Mucosa of descending colon (tissue), 3 donors: ENCODE measurements around the gene KIF9. TPM values are rescaled to one million over a fixed set of nuclear protein-coding genes. Genes with fewer than 3 reads are reported as not detected.
"Not testable (repeated sequence)": the region's sequence is repeated elsewhere in the genome, so short reads cannot be mapped to it uniquely, and the experiment has no call there.

Experiments used
- ATAC-seq: fragments of 200-7000 bp; cut with Tn5 transposase; one replicate; pipeline ENCODE4 v1.9.1; 2020; ENCODE audit warnings: mild to moderate bottlenecking, moderate library complexity
- DNase-seq, 3 donors: peaks; one replicate each; pipeline ENCODE4 v3.0.0-alpha.2; 2020
- H3K36me3 ChIP-seq: fragments of 200-600 bp; one replicate; pipeline ENCODE4 v1.8.0; 2021; ENCODE audit warnings: low read depth, mild to moderate bottlenecking
- H3K4me1 ChIP-seq: fragments of 200-600 bp; one replicate; pipeline ENCODE4 v1.8.0; 2021; ENCODE audit warnings: low read depth, mild to moderate bottlenecking
- H3K4me3 ChIP-seq: fragments of 200-600 bp; one replicate; pipeline ENCODE4 v1.8.0; 2021; ENCODE audit warnings: mild to moderate bottlenecking
- H3K9me3 ChIP-seq: fragments of 200-600 bp; one replicate; pipeline ENCODE4 v1.8.0; 2021; ENCODE audit warnings: mild to moderate bottlenecking
- intact Hi-C, 2 donors: fragments of 100-400 bp; cut with DNase I in 1 of 2; cut with micrococcal nuclease in 1 of 2; formaldehyde crosslinking; loops; one replicate each; pipeline versions ENCODE4 v1.11.0 to v1.11.1; 2022; cut with DNase I, micrococcal nuclease
- total RNA-seq, 3 donors: library from RNA; stranded (reverse); fragmentation: NEBNext Ultra II Directional in 2 of 3; extraction: Animal tissue kit (Norgen Biotek cat#: 25700) in 2 of 3; gene quantifications; one replicate each; pipeline versions ENCODE4 v1.2.1 to v1.2.4, GENCODE V29; 2021 to 2023
- TF ChIP-seq, protein P1 (sequence below): fragments of 200-600 bp; IDR thresholded peaks from one replicate; pipeline ENCODE4 v1.8.0; 2022; ENCODE audit warnings: antibody characterized with exemption, mild to moderate bottlenecking
- donor health status: DM: no; HTN: no; CAD: no; lungs with moderate emphysema.
- donor health status: DM: no; HTN: no; CAD: no.
- donor health status: DM: no; HTN: yes; CAD: no.

Gene KIF9
- total RNA-seq, 3 donors from 2014 or later = 5.8 to 9.5 (median 6.1) TPM

DNA sequence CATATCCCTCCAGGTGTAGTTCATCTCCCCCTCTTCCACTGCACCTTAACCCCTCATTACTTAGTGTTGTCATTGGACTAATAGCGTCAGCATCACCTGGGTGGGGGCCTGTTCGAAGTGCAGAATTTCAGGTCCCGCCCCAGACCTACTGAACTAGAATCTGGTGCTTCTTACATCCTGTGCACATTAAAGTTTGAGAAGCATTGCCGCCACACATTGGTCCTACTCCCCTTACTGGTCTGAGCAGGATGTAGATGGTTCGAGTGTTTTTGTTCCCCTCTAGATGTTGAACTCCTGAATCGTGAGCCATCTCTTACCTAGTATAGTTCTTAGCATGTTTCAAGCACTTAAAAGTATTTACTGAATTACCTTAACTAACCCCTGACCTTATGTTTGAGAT lies 13.4 kb upstream of the KIF9 start:
- ATAC-seq (no peak), DNase-seq (no peak)
- TF ChIP-seq, protein P1, sequence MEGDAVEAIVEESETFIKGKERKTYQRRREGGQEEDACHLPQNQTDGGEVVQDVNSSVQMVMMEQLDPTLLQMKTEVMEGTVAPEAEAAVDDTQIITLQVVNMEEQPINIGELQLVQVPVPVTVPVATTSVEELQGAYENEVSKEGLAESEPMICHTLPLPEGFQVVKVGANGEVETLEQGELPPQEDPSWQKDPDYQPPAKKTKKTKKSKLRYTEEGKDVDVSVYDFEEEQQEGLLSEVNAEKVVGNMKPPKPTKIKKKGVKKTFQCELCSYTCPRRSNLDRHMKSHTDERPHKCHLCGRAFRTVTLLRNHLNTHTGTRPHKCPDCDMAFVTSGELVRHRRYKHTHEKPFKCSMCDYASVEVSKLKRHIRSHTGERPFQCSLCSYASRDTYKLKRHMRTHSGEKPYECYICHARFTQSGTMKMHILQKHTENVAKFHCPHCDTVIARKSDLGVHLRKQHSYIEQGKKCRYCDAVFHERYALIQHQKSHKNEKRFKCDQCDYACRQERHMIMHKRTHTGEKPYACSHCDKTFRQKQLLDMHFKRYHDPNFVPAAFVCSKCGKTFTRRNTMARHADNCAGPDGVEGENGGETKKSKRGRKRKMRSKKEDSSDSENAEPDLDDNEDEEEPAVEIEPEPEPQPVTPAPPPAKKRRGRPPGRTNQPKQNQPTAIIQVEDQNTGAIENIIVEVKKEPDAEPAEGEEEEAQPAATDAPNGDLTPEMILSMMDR = no peak
- H3K4me3 ChIP-seq = no peak overlapping the region
- intact Hi-C loops = no loop called here
- H3K36me3 ChIP-seq = no peaks in the 10 kb centered on the region
- H3K4me1 ChIP-seq = no peaks in the 10 kb centered on the region
- no peaks in the 10 kb centered on the region for H3K9me3 ChIP-seq

DNA sequence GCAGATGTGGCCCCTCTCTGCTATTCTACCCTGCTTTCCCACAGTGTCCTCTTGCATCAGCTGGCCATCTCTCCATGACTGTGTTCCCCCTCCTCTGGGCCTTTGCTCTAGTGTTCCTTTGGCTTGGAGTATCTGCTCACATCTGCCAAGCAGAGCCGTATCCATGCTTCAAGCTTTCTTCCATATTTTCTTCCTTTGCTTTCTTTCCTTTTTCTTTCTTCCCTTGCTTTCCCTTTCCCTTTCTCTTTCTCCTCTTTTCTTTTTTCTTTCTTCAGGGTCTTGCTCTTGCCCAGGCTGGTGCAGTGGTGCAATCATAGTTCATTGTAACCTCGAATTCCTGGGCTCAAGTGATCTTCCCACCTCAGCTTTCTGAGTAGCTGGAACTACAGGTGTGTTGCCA lies 12.7 kb upstream of the KIF9 start:
- DNase-seq = no peak
- intact Hi-C loops = no loop called here
- Histone ChIP-seq H3K9me3 (no peaks in the 10 kb centered on the region), H3K36me3 (no peaks in the 10 kb centered on the region), H3K4me3 (no peak overlapping the region), H3K4me1 (no peaks in the 10 kb centered on the region)
- no peak for ATAC-seq
- TF ChIP-seq, protein P1 = no peak

DNA sequence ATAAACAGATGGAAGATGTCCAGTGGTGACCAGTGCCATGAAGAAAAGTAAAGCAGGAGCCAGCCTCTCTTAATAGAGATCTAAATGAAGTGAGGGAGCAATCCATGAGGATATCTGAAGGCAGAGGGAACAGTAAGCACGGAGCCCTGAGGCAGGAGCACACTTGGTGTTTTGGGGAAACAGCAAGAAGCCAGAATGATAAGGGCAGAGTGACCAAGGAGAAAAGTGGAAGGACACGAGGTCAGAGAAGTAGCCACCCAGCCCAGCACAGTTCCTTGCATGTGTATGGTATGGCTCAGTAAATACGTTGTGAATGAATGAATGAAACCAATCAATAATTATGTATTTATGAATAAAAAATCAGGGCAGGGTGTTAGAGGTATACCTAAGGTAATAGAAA lies 11.8 kb upstream of the KIF9 start:
- TF ChIP-seq, protein P1 = no peak
- Histone ChIP-seq H3K4me1 (no peaks in the 10 kb centered on the region), H3K9me3 (no peaks in the 10 kb centered on the region), H3K4me3 (no peak overlapping the region), H3K36me3 (no peaks in the 10 kb centered on the region)
- ATAC-seq (no peak), DNase-seq (no peak)
- intact Hi-C loops = no loop called here

DNA sequence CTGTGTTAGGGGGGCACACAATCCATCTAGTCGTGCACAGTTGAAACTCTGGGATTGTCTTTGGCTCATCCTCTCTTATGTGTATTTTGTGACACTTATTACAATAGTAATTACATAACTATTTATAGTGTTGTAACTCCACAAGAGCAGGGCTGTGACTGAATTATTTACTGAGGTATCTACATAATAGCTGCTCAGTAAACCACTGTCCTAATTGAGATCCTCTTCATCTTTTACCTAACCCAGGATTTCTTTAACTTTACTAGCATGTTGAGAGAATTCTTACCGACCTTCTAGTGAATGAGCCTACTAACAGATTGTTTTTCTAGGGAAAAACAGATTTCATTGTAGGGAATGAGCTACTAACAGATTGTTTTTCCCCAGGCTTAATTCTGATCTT lies 11.2 kb upstream of the KIF9 start:
- no peaks in the 10 kb centered on the region for H3K9me3 ChIP-seq
- H3K4me3 ChIP-seq = no peak overlapping the region
- no peaks in the 10 kb centered on the region for H3K36me3 ChIP-seq
- TF ChIP-seq, protein P1 = no peak
- no peaks in the 10 kb centered on the region for H3K4me1 ChIP-seq
- no peak for DNase-seq
- intact Hi-C loops = no loop called here
- no peak for ATAC-seq

DNA sequence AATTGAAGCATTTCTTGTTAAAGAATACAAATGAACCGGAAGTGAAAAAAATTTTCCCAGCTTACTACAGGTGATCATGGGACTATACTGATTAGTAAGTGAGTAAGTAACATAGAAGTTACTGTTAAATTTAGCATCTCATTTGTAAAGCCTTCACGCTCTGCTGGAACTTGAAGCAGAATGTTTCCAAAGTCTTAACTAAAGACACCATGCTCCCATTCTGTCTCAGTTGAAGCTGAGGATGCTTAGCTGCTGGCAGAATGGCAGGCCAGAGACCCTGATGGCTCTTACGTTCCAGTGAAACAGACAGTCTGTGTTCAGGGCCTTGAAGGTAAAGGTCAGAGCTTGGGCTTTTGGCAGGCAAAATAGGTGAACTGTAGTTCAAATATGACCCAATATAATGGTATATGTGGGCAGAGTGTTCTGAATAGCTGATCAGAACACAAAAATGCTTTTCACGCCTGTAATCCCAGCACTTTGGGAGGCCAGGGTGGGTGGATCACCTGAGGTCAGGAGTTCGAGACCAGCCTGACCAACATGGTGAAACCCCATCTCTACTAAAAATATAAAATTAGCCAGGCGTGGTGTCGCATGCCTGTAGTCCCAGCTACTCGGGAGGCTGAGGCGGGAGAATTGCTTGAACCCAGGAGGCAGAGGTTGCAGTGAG lies 9.3 kb upstream of the KIF9 start:
- ATAC-seq, H3K4me3 ChIP-seq, DNase-seq, H3K4me1 ChIP-seq, H3K9me3 ChIP-seq, intact Hi-C loops, H3K36me3 ChIP-seq: not testable (repeated sequence)

DNA sequence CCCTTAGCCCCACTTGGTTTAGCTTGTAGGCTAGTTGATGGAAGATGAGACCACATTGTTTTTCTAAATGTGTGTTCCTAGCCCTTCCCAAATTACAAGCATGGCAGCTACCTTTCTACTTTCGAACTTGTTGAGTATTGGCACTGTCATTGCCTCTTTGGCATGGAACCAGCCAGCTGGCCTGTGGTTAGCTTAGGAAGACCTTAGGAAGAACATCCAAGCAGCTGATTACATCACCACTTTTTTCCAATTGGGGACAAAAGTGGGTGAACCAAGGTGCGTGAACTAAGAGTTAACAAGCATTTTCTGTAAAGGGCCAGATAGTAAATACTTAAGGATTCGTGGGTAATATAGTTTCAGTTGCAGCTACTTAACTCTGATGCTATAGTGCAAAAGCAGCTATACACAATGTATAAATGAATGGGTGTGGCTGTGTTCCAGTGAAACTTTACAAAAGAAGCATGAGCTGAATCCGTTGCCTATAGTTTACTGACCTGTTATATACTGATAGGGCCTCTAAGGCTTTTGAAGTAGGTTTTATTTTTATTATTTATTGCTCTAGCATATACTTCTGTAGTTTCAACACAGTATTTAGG lies 8.7 kb upstream of the KIF9 start:
- Histone ChIP-seq H3K9me3 (no peaks in the 10 kb centered on the region), H3K36me3 (no peaks in the 10 kb centered on the region), H3K4me1 (no peaks in the 10 kb centered on the region), H3K4me3 (no peak overlapping the region)
- intact Hi-C loops = no loop called here
- ATAC-seq = no peak
- TF ChIP-seq, protein P1 = no peak
- DNase-seq = no peak
